Measurements from ENCODE around the gene ACTMAP. TPM values are rescaled to one million over a fixed set of nuclear protein-coding genes. Genes with fewer than 3 reads are reported as not detected.

Gene ACTMAP
- total and polyA plus RNA-seq, 2 of the 8 experiments (the other 6 are each of a cell fraction or from before 2014, with no cell fraction given): 24.1 to 26.5 TPM

DNA sequence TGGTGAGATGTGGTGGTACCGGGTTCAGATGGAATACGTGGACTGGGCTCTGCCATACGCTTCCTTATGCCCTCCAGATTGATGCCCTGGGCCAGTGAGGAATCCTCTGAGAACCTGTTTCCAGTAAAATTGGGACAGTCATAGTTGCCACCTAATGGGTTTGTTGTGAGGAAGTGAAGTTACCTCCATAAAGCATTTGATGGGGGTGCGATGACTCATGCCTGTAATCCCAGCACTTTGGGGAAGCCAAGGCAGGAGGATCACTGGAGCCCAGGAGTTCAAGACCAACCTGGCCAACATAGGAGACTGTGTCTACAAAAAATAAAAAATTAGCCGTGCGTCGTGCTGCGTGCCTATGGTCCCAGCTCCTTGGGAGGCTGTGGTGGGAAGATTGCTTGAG, 5.5 kb upstream of the ACTMAP start:
- H2AFZ ChIP-seq (ENCODE audit: low read length): no peak overlapping the region
- H3K4me3 ChIP-seq (ENCODE audit: extremely low read depth in 1 of 4, insufficient read depth in 2 of 4, low read depth in 3 of 4, low read length in 4 of 4): no peak overlapping the region
- peak overlapping the region; percentile 63; the same call in 1 of the 2 replicates for H4K8ac ChIP-seq (ENCODE audit: extremely low read depth, insufficient read depth, low read length)
- POLR2A ChIA-PET (ENCODE audit: partially characterized antibody): interaction anchor here (0.9 to 15.7 kb wide), 6 partner anchors 13 to 54 kb away, joined by 4 to 399 read pairs (median 63); partner anchors contain the start of genes COQ8B, EGLN2, ITPKC and MIA
- H4K20me1 ChIP-seq (replicated peaks in 1 of 2; ENCODE audit: control insufficient read depth in 1 of 2, insufficient read depth in 2 of 2, low read length in 2 of 2): peaks cover 23 to 37% of the 10 kb centered on the region in 2 experiments
- H3K9ac ChIP-seq (replicated peaks in 1 of 4; ENCODE audit: extremely low read depth in 1 of 4, low read depth in 3 of 4, low read length in 3 of 4): no peak overlapping the region; a peak in 2 of 7 replicates
- no peak overlapping the region for H2BK20ac ChIP-seq (ENCODE audit: low read length)
- CTCF ChIA-PET (ENCODE audit: partially characterized antibody): interaction anchor here (0.8 to 3.4 kb wide), 5 partner anchors 11 to 92 kb away, joined by 3 to 14 read pairs (median 3); no protein-coding TSS in a partner anchor
- no peak overlapping the region for H3K56ac ChIP-seq (replicated peaks; ENCODE audit: insufficient read length, low read depth, low read length)
- H2BK15ac ChIP-seq (ENCODE audit: low read length): no peak overlapping the region
- H2AK5ac ChIP-seq (ENCODE audit: low read depth, low read length): no peak overlapping the region
- H3K27ac ChIP-seq (ENCODE audit: low read depth, low read length): no peak overlapping the region; the same call in 1 of the 2 replicates
- no peak overlapping the region for H4K91ac ChIP-seq (replicated peaks; ENCODE audit: insufficient read length, low read length)
- H3K4me1 ChIP-seq (replicated peaks in 1 of 4; ENCODE audit: control insufficient read depth in 3 of 4, insufficient read depth in 4 of 4, low read length in 3 of 4): no peaks in the 10 kb centered on the region; a peak in 2 of 7 replicates
- peaks cover 31 to 75% (median 53%) of the 10 kb centered on the region in 4 experiments; a peak in 7 of 8 replicates for H3K36me3 ChIP-seq (ENCODE audit: control insufficient read depth in 2 of 4, insufficient read depth in 4 of 4, low read length in 3 of 4)
- H3K14ac ChIP-seq (ENCODE audit: insufficient read length): no peak overlapping the region
- FAIRE-seq: no peak
- DNase-seq (ENCODE audit: low read depth in 1 of 2, low spot score in 2 of 2): no peak
- peak overlapping the region; percentile 13; the same call in 1 of the 2 replicates for H2BK5ac ChIP-seq (ENCODE audit: low read depth, low read length)
- no peaks in the 10 kb centered on the region for H3K9me3 ChIP-seq (ENCODE audit: insufficient read depth in 2 of 2, low read depth in 1 of 2, low read length in 1 of 2)
- no peak overlapping the region for H3K4ac ChIP-seq (replicated peaks; ENCODE audit: insufficient read length, low read depth, low read length)
- H3K27me3 ChIP-seq (replicated peaks in 1 of 4; ENCODE audit: control insufficient read depth in 3 of 4, extremely low read depth in 1 of 4, insufficient read depth in 3 of 4, low read length in 3 of 4): no peaks in the 10 kb centered on the region
- H3K23ac ChIP-seq (ENCODE audit: insufficient read length): no peak overlapping the region
- no peak overlapping the region for H3K18ac ChIP-seq (ENCODE audit: extremely low read depth, low read length)
- H2BK12ac ChIP-seq (ENCODE audit: low read depth, low read length): no peak overlapping the region
- H3K79me2 ChIP-seq (ENCODE audit: control insufficient read depth in 1 of 2, insufficient read depth in 2 of 2, low read length in 2 of 2): peaks cover 43 to 74% of the 10 kb centered on the region in 2 experiments
- 97% methylated on average over 8 of the region's 8 CpGs; no CpG with 5 or more reads in 1 of the 2 experiments for WGBS, 2 experiments (ENCODE audit: extremely low coverage in 1 of 2, insufficient coverage in 1 of 2, insufficient read length in 1 of 2, insufficient replicate concordance in 2 of 2, low coverage in 1 of 2, low lambda C conversion rate in 2 of 2, missing lambda C conversion rate in 1 of 2)
- no peak for TF ChIP-seq CBX5 (IDR thresholded peaks at IDR 0.05; ENCODE audit: low read depth, low read length)
- no peak for TF ChIP-seq USF2 (IDR thresholded peaks at IDR 0.05; ENCODE audit: low read length)
- peak in 1 of 2 experiments; percentile 44; a peak in 1 of 3 replicates for TF ChIP-seq POLR2A (IDR thresholded peaks at IDR 0.05; ENCODE audit: control extremely low read depth in 1 of 2, low read depth in 2 of 2, low read length in 2 of 2)
- TF ChIP-seq CHD1 (IDR thresholded peaks at IDR 0.05; ENCODE audit: low read depth, low read length): no peak
- TF ChIP-seq GTF2F1 (IDR thresholded peaks at IDR 0.05; ENCODE audit: borderline replicate concordance, low read depth, low read length): no peak
- TF ChIP-seq POLR2AphosphoS5 (IDR thresholded peaks at IDR 0.05; ENCODE audit: low read depth, low read length): 0 out of 2 replicates have a peak, but pooled peaks have one; percentile 3
- H2BK120ac ChIP-seq (replicated peaks; ENCODE audit: low read depth, low read length): no peak overlapping the region
- peaks cover 1% of the 10 kb centered on the region; the same call in 1 of the 2 replicates for H3K23me2 ChIP-seq (ENCODE audit: low read depth, low read length)
- H3K4me2 ChIP-seq (ENCODE audit: insufficient read depth in 1 of 2, low read depth in 2 of 2, low read length in 2 of 2): peak overlapping the region; percentile 42 to 56
- peaks cover 7% of the 10 kb centered on the region for H3K79me1 ChIP-seq (ENCODE audit: low read depth, low read length)
- H4K5ac ChIP-seq (ENCODE audit: insufficient read length, low read depth, low read length): no peak overlapping the region

All from H1 (cell line).